ENCODE results near the gene NMNAT2. TPM values are rescaled to one million over a fixed set of nuclear protein-coding genes. Genes with fewer than 3 reads are reported as not detected.
"Not testable (repeated sequence)": the region's sequence is repeated elsewhere in the genome, so short reads cannot be mapped to it uniquely, and the experiment has no call there.

NMNAT2 gene
- total RNA-seq, 1 experiment from 2014 or later: 0.17 TPM

- Histone ChIP-seq H3K4me3 (ENCODE audit: low read depth, low read length, poor library complexity, severe bottlenecking) (no peak overlapping the region), H3K27me3 (replicated peaks; ENCODE audit: insufficient read depth, low read depth, low read length, poor library complexity) (no peaks in the 10 kb centered on the region), H3K4me1 (ENCODE audit: insufficient read depth, low read length, poor library complexity, severe bottlenecking) (peaks cover 15% of the 10 kb centered on the region), H3K9me3 (ENCODE audit: low read depth, low read length, poor library complexity, severe bottlenecking) (no peaks in the 10 kb centered on the region), H3K36me3 (ENCODE audit: insufficient read depth, low read length, poor library complexity, severe bottlenecking) (no peaks in the 10 kb centered on the region), H3K27ac (ENCODE audit: low read depth, low read length, poor library complexity, severe bottlenecking) (no peak overlapping the region)
- BruUV-seq (replicated peaks): no TSS peak
- DNase-seq (ENCODE audit: low spot score): no peak
- ChIA-PET POLR2A (ENCODE audit: low non-redundant PET) (no interaction called here), CTCF (interaction anchor here (0.6 kb wide), 1 partner anchor 16 kb away, joined by 3 read pairs; no protein-coding TSS in a partner anchor)
- intact Hi-C loops (cut with micrococcal nuclease; ENCODE audit: unreplicated experiment): no loop called here
- no peak for TF ChIP-seq EZH2 (IDR thresholded peaks at IDR 0.05; ENCODE audit: borderline replicate concordance, low read depth, low read length, poor library complexity, severe bottlenecking)
- TF ChIP-seq, protein P1, sequence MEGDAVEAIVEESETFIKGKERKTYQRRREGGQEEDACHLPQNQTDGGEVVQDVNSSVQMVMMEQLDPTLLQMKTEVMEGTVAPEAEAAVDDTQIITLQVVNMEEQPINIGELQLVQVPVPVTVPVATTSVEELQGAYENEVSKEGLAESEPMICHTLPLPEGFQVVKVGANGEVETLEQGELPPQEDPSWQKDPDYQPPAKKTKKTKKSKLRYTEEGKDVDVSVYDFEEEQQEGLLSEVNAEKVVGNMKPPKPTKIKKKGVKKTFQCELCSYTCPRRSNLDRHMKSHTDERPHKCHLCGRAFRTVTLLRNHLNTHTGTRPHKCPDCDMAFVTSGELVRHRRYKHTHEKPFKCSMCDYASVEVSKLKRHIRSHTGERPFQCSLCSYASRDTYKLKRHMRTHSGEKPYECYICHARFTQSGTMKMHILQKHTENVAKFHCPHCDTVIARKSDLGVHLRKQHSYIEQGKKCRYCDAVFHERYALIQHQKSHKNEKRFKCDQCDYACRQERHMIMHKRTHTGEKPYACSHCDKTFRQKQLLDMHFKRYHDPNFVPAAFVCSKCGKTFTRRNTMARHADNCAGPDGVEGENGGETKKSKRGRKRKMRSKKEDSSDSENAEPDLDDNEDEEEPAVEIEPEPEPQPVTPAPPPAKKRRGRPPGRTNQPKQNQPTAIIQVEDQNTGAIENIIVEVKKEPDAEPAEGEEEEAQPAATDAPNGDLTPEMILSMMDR (conservative IDR thresholded peaks at IDR 0.05; ENCODE audit: low read depth, low read length): no peak
Measured at GRCh38 chr1:183243161-183244050, 174.8 kb downstream of the NMNAT2 start.

GRCh38 chr1:183242556-183242955, 175.6 kb downstream of the NMNAT2 start:
- Histone ChIP-seq H3K4me3 (ENCODE audit: low read depth, low read length, poor library complexity, severe bottlenecking) (no peak overlapping the region), H3K27me3 (replicated peaks; ENCODE audit: insufficient read depth, low read depth, low read length, poor library complexity) (no peaks in the 10 kb centered on the region), H3K4me1 (ENCODE audit: insufficient read depth, low read length, poor library complexity, severe bottlenecking) (peaks cover 10% of the 10 kb centered on the region), H3K27ac (ENCODE audit: low read depth, low read length, poor library complexity, severe bottlenecking) (no peak overlapping the region), H3K36me3 (ENCODE audit: insufficient read depth, low read length, poor library complexity, severe bottlenecking) (no peaks in the 10 kb centered on the region), H3K9me3 (ENCODE audit: low read depth, low read length, poor library complexity, severe bottlenecking) (no peaks in the 10 kb centered on the region)
- no peak for TF ChIP-seq EZH2 (IDR thresholded peaks at IDR 0.05; ENCODE audit: borderline replicate concordance, low read depth, low read length, poor library complexity, severe bottlenecking)
- TF ChIP-seq, protein P1 (conservative IDR thresholded peaks at IDR 0.05; ENCODE audit: low read depth, low read length): no peak
- intact Hi-C loops (cut with micrococcal nuclease; ENCODE audit: unreplicated experiment): no loop called here
- CTCF ChIA-PET: no interaction called here
- BruUV-seq (replicated peaks): no TSS peak
- POLR2A ChIA-PET (ENCODE audit: low non-redundant PET): no interaction called here
- no peak for DNase-seq (ENCODE audit: low spot score)

DNA sequence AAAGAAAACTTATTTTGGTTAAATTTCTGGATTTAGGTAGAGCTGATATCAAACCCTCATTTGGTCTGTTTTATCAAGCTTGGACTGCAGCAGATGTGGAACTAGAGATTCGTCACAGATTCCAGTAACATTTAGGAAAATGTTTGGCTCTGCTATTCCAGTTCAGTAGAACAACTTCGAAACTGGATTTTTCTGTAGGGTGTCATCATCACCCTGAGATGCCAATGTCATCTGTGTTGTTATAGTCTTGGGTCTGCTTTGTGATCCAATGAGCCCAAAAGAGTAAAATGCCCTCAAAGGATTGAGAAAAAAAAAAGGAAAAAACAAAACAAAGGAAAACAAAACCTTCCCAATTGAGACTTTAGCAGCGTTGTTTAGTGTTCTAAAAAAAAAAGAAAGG, 176.7 kb downstream of the NMNAT2 start:
- intact Hi-C loops (cut with micrococcal nuclease; ENCODE audit: unreplicated experiment): no loop called here
- Histone ChIP-seq H3K27ac (ENCODE audit: low read depth, low read length, poor library complexity, severe bottlenecking) (no peak overlapping the region), H3K4me3 (ENCODE audit: low read depth, low read length, poor library complexity, severe bottlenecking) (no peak overlapping the region), H3K27me3 (replicated peaks; ENCODE audit: insufficient read depth, low read depth, low read length, poor library complexity) (no peaks in the 10 kb centered on the region), H3K4me1 (ENCODE audit: insufficient read depth, low read length, poor library complexity, severe bottlenecking) (peaks cover 10% of the 10 kb centered on the region), H3K36me3 (ENCODE audit: insufficient read depth, low read length, poor library complexity, severe bottlenecking) (no peaks in the 10 kb centered on the region), H3K9me3 (ENCODE audit: low read depth, low read length, poor library complexity, severe bottlenecking) (no peaks in the 10 kb centered on the region)
- TF ChIP-seq, protein P1 (conservative IDR thresholded peaks at IDR 0.05; ENCODE audit: low read depth, low read length): no peak
- TF ChIP-seq EZH2 (IDR thresholded peaks at IDR 0.05; ENCODE audit: borderline replicate concordance, low read depth, low read length, poor library complexity, severe bottlenecking): no peak
- ChIA-PET POLR2A (ENCODE audit: low non-redundant PET) (no interaction called here), CTCF (no interaction called here)
- DNase-seq (ENCODE audit: low spot score): no peak
- BruUV-seq (replicated peaks): no TSS peak

DNA sequence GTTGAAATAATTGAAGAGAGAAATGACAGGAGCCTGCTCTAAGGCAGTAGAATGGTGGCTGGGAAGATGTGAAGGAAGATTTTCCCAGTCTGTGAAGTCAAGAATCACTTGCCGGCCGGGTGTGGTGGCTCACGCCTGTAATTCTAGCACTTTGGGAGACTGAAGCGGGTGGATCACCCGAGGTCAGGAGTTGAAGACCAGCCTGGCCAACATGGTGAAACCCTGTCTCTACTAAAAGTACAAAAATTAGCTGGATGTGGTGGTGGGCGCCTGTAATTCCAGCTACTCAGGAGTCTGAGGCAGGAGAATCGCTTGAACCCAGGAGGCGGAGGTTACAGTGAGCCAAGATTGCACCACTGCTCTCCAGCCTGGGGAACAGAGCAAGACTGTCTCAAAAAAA, 177.3 kb downstream of the NMNAT2 start:
- CTCF ChIA-PET; BruUV-seq (replicated peaks); intact Hi-C loops (cut with micrococcal nuclease; ENCODE audit: unreplicated experiment); H3K27me3 ChIP-seq (replicated peaks; ENCODE audit: insufficient read depth, low read depth, low read length, poor library complexity); H3K4me3 ChIP-seq (ENCODE audit: low read depth, low read length, poor library complexity, severe bottlenecking); DNase-seq (ENCODE audit: low spot score); POLR2A ChIA-PET (ENCODE audit: low non-redundant PET); H3K9me3 ChIP-seq (ENCODE audit: low read depth, low read length, poor library complexity, severe bottlenecking); H3K36me3 ChIP-seq (ENCODE audit: insufficient read depth, low read length, poor library complexity, severe bottlenecking); H3K27ac ChIP-seq (ENCODE audit: low read depth, low read length, poor library complexity, severe bottlenecking): not testable (repeated sequence)
- peaks cover 11% of the 10 kb centered on the region for H3K4me1 ChIP-seq (ENCODE audit: insufficient read depth, low read length, poor library complexity, severe bottlenecking)
